Effector memory CD8-positive, alpha-beta T cell (primary cell): Measurements from ENCODE around the gene AGK.
A peak's percentile ranks its signal among the peaks of the same experiment; 100 is the strongest.

Source experiments
- ATAC-seq: fragments of 150-1000 bp; cut with Tn5 transposase; replicated peaks from 2 replicates; pipeline ENCODE4 v1.10.0; 2021; ENCODE audit warnings: mild to moderate bottlenecking, moderate library complexity
- DNase-seq, 3 experiments: peaks; one replicate each; pipeline ENCODE4 v3.0.0; 2021
- H3K27ac Mint-ChIP-seq, 2 donors: one replicate each; pipeline ENCODE4 v1.8.0; 2022; ENCODE audit warnings: mild to moderate bottlenecking in 2 of 2, mixed read lengths in 2 of 2, moderate library complexity in 2 of 2
- H3K27me3 Mint-ChIP-seq, 2 donors: one replicate each; pipeline ENCODE4 v1.8.0; 2022; ENCODE audit warnings: mixed read lengths in 2 of 2
- H3K36me3 Mint-ChIP-seq: one replicate; pipeline ENCODE4 v1.8.0; 2022; ENCODE audit warnings: mild to moderate bottlenecking, moderate library complexity, mixed read lengths; ENCODE audit not compliant: insufficient read depth
- H3K4me1 Mint-ChIP-seq, 2 donors: one replicate each; pipeline ENCODE4 v1.8.0; 2022; ENCODE audit warnings: low read depth in 2 of 2, mixed read lengths in 2 of 2
- H3K4me3 Mint-ChIP-seq, 2 donors: one replicate each; pipeline ENCODE4 v1.8.0; 2022; ENCODE audit warnings: mild to moderate bottlenecking in 2 of 2, mixed read lengths in 2 of 2, moderate library complexity in 2 of 2
- H3K9me3 Mint-ChIP-seq, 2 donors: one replicate each; pipeline ENCODE4 v1.8.0; 2022; ENCODE audit warnings: mixed read lengths in 2 of 2

AGK gene

GRCh38 chr7:141648276-141649114 lies 97.3 kb downstream of the AGK start:
- ATAC-seq, result no peak
- Mint-ChIP-seq H3K9me3 (no peaks in the 10 kb centered on the region), H3K36me3 (peaks cover 27% of the 10 kb centered on the region), H3K4me1 (no peaks in the 10 kb centered on the region), H3K4me3 (no peak overlapping the region), H3K27me3 (no peaks in the 10 kb centered on the region), H3K27ac (peak overlapping the region; percentile 47 to 54)
- DNase-seq, result no peak

GRCh38 chr7:141649137-141649864 lies 98.1 kb downstream of the AGK start:
- DNase-seq (no peak), ATAC-seq (no peak)
- H3K27me3 Mint-ChIP-seq, result no peaks in the 10 kb centered on the region
- peaks cover under 1% of the 10 kb centered on the region in 2 donors for H3K4me1 Mint-ChIP-seq
- H3K27ac Mint-ChIP-seq, result peak overlapping the region; percentile 54 to 55
- no peak overlapping the region for H3K4me3 Mint-ChIP-seq
- peaks cover 34% of the 10 kb centered on the region for H3K36me3 Mint-ChIP-seq
- no peaks in the 10 kb centered on the region for H3K9me3 Mint-ChIP-seq

GRCh38 chr7:141649865-141650634 lies 98.8 kb downstream of the AGK start:
- Mint-ChIP-seq H3K36me3 (peaks cover 38% of the 10 kb centered on the region), H3K27ac (peak overlapping the region; percentile 40 to 55), H3K4me3 (no peak overlapping the region), H3K9me3 (no peaks in the 10 kb centered on the region), H3K4me1 (peaks cover 4 to 7% of the 10 kb centered on the region in 2 donors), H3K27me3 (no peaks in the 10 kb centered on the region)
- no peak for ATAC-seq
- no peak for DNase-seq

- Mint-ChIP-seq H3K27ac (no peak overlapping the region), H3K27me3 (no peaks in the 10 kb centered on the region), H3K36me3 (peaks cover 45% of the 10 kb centered on the region), H3K9me3 (no peaks in the 10 kb centered on the region), H3K4me3 (no peak overlapping the region), H3K4me1 (peaks cover 4 to 7% of the 10 kb centered on the region in 2 donors)
- ATAC-seq (no peak), DNase-seq (no peak)
These were observed 100.2 kb downstream of the AGK start for GRCh38 chr7:141651417-141651816.

- Mint-ChIP-seq H3K4me1 (peaks cover 4 to 7% of the 10 kb centered on the region in 2 donors), H3K36me3 (peaks cover 48% of the 10 kb centered on the region), H3K4me3 (no peak overlapping the region), H3K9me3 (no peaks in the 10 kb centered on the region), H3K27me3 (no peaks in the 10 kb centered on the region), H3K27ac (peak overlapping the region; percentile 38 to 71)
- DNase-seq, result no peak
- no peak for ATAC-seq
These were observed 101.5 kb downstream of the AGK start for GRCh38 chr7:141652691-141653090.

- no peaks in the 10 kb centered on the region for H3K27me3 Mint-ChIP-seq
- H3K9me3 Mint-ChIP-seq, result no peaks in the 10 kb centered on the region
- H3K36me3 Mint-ChIP-seq, result peaks cover 43% of the 10 kb centered on the region
- no peak overlapping the region for H3K4me3 Mint-ChIP-seq
- ATAC-seq (peak; percentile 91), DNase-seq (peak; percentile 46 to 60 (median 49))
- H3K27ac Mint-ChIP-seq, result peak overlapping the region; percentile 77 to 86
- H3K4me1 Mint-ChIP-seq, result peaks cover 5 to 7% of the 10 kb centered on the region in 2 donors
These were observed 103.3 kb downstream of the AGK start for GRCh38 chr7:141654551-141654950.

GRCh38 chr7:141659501-141659900 lies 108.3 kb downstream of the AGK start:
- Mint-ChIP-seq H3K4me3 (no peak overlapping the region), H3K36me3 (peaks cover 38% of the 10 kb centered on the region), H3K27me3 (no peaks in the 10 kb centered on the region), H3K9me3 (no peaks in the 10 kb centered on the region), H3K27ac (peak overlapping the region; percentile 77 to 80), H3K4me1 (peaks cover 5 to 11% of the 10 kb centered on the region in 2 donors)
- no peak for ATAC-seq
- no peak for DNase-seq

GRCh38 chr7:141660259-141660658 lies 109.0 kb downstream of the AGK start:
- Mint-ChIP-seq H3K9me3 (no peaks in the 10 kb centered on the region), H3K27ac (peak overlapping the region; percentile 77 to 80), H3K36me3 (peaks cover 35% of the 10 kb centered on the region), H3K4me1 (peaks cover 0 to 10% of the 10 kb centered on the region in 2 donors), H3K27me3 (no peaks in the 10 kb centered on the region), H3K4me3 (no peak overlapping the region)
- ATAC-seq, result no peak
- DNase-seq, result no peak

- H3K4me1 Mint-ChIP-seq, result peaks cover 3 to 10% of the 10 kb centered on the region in 2 donors
- H3K36me3 Mint-ChIP-seq, result peaks cover 33% of the 10 kb centered on the region
- no peaks in the 10 kb centered on the region for H3K9me3 Mint-ChIP-seq
- no peak for DNase-seq
- no peaks in the 10 kb centered on the region for H3K27me3 Mint-ChIP-seq
- no peak for ATAC-seq
- peak overlapping the region; percentile 69 to 80 for H3K27ac Mint-ChIP-seq
- H3K4me3 Mint-ChIP-seq, result no peak overlapping the region
These were observed 112.1 kb downstream of the AGK start for GRCh38 chr7:141663081-141663849.

GRCh38 chr7:141664450-141664849 lies 113.2 kb downstream of the AGK start:
- peaks cover 35% of the 10 kb centered on the region for H3K36me3 Mint-ChIP-seq
- no peak overlapping the region for H3K4me3 Mint-ChIP-seq
- H3K27me3 Mint-ChIP-seq, result no peaks in the 10 kb centered on the region
- H3K9me3 Mint-ChIP-seq, result no peaks in the 10 kb centered on the region
- no peak for ATAC-seq
- peak overlapping the region; percentile 69 to 80 for H3K27ac Mint-ChIP-seq
- peaks cover 7 to 10% of the 10 kb centered on the region in 2 donors for H3K4me1 Mint-ChIP-seq
- no peak for DNase-seq

GRCh38 chr7:141665208-141666035 lies 114.2 kb downstream of the AGK start:
- Mint-ChIP-seq H3K36me3 (peaks cover 29% of the 10 kb centered on the region), H3K9me3 (no peaks in the 10 kb centered on the region), H3K27ac (peak overlapping the region; percentile 46 to 53), H3K4me1 (peaks cover 5 to 7% of the 10 kb centered on the region in 2 donors), H3K27me3 (no peaks in the 10 kb centered on the region), H3K4me3 (no peak overlapping the region)
- ATAC-seq (no peak), DNase-seq (no peak)

GRCh38 chr7:141666071-141666470 lies 114.9 kb downstream of the AGK start:
- Mint-ChIP-seq H3K4me3 (no peak overlapping the region), H3K27me3 (no peaks in the 10 kb centered on the region), H3K36me3 (peaks cover 32% of the 10 kb centered on the region), H3K4me1 (peaks cover 5 to 7% of the 10 kb centered on the region in 2 donors), H3K9me3 (no peaks in the 10 kb centered on the region), H3K27ac (peak overlapping the region; percentile 46 to 53)
- DNase-seq (no peak), ATAC-seq (no peak)
